Measurements from ENCODE around the gene TMEM219. TPM values are rescaled to one million over a fixed set of nuclear protein-coding genes. Genes with fewer than 3 reads are reported as not detected.

TMEM219 gene
- total RNA-seq, 4 donors from 2014 or later = 149 to 210 (median 158) TPM

DNA sequence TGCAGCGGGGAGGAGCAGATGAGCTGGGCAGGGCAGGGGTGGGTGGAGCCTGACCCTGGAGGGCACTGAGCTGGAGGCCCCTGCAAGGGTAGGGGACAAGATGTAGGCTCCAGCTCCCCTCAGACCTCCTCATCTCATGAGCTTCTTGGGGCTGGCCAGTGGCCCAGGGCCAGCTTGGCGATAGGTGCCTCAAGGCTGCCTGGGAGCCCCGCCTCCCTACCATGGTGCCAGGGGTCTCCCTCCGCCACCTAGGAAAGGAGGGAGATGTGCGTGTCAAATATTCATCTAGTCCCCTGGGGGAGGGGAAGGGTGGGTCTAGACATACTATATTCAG lies 29.7 kb downstream of the TMEM219 start:
- intact Hi-C loops (cut with DNase I; ENCODE audit: low total_unique reads) (no loop called here), in situ Hi-C loops (cut with MboI; ENCODE audit: low pct_ligation_motif_present in 1 of 4, low pct_unique_long_range_greater_than_20kb in 1 of 4, low sequenced_read_pairs in 3 of 4) (no loop called here)
- Histone ChIP-seq H3K9me3 (no peaks in the 10 kb centered on the region), H3K4me3 (no peak overlapping the region), H3K36me3 (peaks cover 0 to 17% (median 8%) of the 10 kb centered on the region in 4 donors), H3K27me3 (no peaks in the 10 kb centered on the region), H3K27ac (no peak overlapping the region), H3K4me1 (peaks cover 7 to 35% (median 20%) of the 10 kb centered on the region in 4 donors)
- 94% methylated on average over 5 of the region's 5 CpGs; no CpG with 5 or more reads in 1 of the 2 donors for WGBS, 2 donors (ENCODE audit: low coverage in 1 of 2)
- TF ChIP-seq EP300 (IDR thresholded peaks at IDR 0.05; ENCODE audit: low read depth) (no peak), POLR2A (IDR thresholded peaks at IDR 0.05) (no peak), POLR2AphosphoS5 (IDR thresholded peaks at IDR 0.05) (no peak)
- TF ChIP-seq, protein P1, sequence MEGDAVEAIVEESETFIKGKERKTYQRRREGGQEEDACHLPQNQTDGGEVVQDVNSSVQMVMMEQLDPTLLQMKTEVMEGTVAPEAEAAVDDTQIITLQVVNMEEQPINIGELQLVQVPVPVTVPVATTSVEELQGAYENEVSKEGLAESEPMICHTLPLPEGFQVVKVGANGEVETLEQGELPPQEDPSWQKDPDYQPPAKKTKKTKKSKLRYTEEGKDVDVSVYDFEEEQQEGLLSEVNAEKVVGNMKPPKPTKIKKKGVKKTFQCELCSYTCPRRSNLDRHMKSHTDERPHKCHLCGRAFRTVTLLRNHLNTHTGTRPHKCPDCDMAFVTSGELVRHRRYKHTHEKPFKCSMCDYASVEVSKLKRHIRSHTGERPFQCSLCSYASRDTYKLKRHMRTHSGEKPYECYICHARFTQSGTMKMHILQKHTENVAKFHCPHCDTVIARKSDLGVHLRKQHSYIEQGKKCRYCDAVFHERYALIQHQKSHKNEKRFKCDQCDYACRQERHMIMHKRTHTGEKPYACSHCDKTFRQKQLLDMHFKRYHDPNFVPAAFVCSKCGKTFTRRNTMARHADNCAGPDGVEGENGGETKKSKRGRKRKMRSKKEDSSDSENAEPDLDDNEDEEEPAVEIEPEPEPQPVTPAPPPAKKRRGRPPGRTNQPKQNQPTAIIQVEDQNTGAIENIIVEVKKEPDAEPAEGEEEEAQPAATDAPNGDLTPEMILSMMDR (IDR thresholded peaks at IDR 0.05) = no peak
- DNase-seq = no peak

DNA sequence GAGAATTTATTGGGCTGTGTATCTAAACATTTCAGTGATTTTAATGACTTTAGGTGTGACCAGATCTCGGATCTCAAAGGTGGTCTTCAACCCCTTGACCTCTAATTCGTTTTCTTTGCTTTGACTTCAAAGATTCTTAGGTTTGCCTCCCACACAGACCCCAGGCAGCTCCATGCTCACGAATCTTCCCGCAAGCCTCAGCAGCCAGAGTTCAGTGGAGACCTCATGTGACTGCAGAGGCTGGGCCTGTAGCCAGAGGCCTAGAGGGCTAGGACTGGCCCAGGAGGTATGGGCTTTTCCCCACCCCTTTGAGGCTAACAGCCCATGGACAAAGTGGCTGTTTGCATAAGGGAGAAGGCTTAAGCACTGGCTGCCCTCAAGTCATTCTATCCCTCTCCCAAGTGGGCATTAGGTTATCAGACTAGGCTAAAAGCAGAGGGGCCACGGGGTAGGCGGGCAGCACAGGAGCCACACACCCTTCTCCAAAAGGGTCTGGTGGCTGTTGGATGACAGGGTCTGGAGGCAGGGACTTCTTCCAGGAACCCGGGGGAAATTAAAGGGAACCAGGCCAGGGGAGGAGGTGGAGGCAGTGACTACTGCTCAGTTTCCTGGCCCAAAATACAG lies 30.6 kb downstream of the TMEM219 start:
- peaks cover 0 to 8% (median 3%) of the 10 kb centered on the region in 4 donors for H3K36me3 ChIP-seq
- intact Hi-C loops (cut with DNase I; ENCODE audit: low total_unique reads) (no loop called here), in situ Hi-C loops (cut with MboI; ENCODE audit: low pct_ligation_motif_present in 1 of 4, low pct_unique_long_range_greater_than_20kb in 1 of 4, low sequenced_read_pairs in 3 of 4) (no loop called here)
- peaks cover 11 to 44% (median 27%) of the 10 kb centered on the region in 4 donors for H3K4me1 ChIP-seq
- no peak for DNase-seq
- WGBS, 2 donors (ENCODE audit: low coverage in 1 of 2) = 60 to 62% methylated on average over 5 to 7 of the region's 7 CpGs
- no peaks in the 10 kb centered on the region for H3K27me3 ChIP-seq
- H3K27ac ChIP-seq = no peak overlapping the region
- no peak for TF ChIP-seq EP300 (IDR thresholded peaks at IDR 0.05; ENCODE audit: low read depth)
- no peak for TF ChIP-seq POLR2A (IDR thresholded peaks at IDR 0.05)
- no peak for TF ChIP-seq POLR2AphosphoS5 (IDR thresholded peaks at IDR 0.05)
- TF ChIP-seq, protein P1 (IDR thresholded peaks at IDR 0.05) = no peak
- H3K9me3 ChIP-seq = no peaks in the 10 kb centered on the region
- H3K4me3 ChIP-seq = no peak overlapping the region

DNA sequence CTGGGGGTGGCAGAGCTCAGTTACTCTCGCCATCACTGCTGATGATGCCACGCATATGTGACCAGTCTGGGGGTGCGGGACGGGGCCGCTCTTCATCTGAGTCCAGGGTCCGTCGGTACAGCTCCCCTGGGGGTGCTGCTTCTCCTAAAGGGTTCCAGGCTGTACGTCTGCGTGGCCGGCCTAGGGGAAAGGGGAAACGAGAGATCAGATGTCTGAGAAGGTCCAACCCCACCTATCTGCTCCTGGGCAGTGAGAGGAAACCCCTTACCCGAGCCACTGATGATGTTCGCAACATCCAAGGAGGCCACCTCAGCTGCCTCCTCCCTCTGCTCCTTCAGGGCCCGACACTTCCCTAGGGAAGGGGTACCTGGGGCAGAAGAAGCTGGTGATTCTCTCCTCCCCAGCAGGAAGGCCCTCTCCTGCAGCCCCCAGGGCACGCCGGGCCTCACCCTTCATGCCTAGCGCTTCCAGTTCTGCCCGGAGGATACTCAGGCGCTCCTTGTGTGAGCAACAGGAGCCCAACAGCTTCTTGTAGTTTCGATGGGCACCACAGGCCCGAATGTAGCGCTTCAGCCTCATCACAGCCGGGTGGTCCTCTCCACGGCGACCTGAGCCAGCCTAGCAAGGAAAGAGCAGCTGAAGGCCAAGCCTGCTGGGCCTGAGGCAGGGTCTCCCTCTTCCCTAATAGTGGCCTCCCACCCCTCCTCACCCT lies 31.5 kb downstream of the TMEM219 start:
- WGBS, 2 donors (ENCODE audit: low coverage in 1 of 2) = 87 to 92% methylated on average over 5 to 24 of the region's 25 CpGs
- in situ Hi-C loops (cut with MboI; ENCODE audit: low pct_ligation_motif_present in 1 of 4, low pct_unique_long_range_greater_than_20kb in 1 of 4, low sequenced_read_pairs in 3 of 4) = no loop called here
- no peaks in the 10 kb centered on the region for H3K27me3 ChIP-seq
- H3K27ac ChIP-seq = no peak overlapping the region
- H3K36me3 ChIP-seq = peaks cover 0 to 7% (median 0%) of the 10 kb centered on the region in 4 donors
- intact Hi-C loops (cut with DNase I; ENCODE audit: low total_unique reads) = no loop called here
- no peak overlapping the region for H3K4me3 ChIP-seq
- peaks cover 11 to 44% (median 27%) of the 10 kb centered on the region in 4 donors for H3K4me1 ChIP-seq
- H3K9me3 ChIP-seq = no peaks in the 10 kb centered on the region
- DNase-seq = no peak
- no peak for TF ChIP-seq POLR2AphosphoS5 (IDR thresholded peaks at IDR 0.05)
- TF ChIP-seq, protein P1 (IDR thresholded peaks at IDR 0.05) = no peak
- no peak for TF ChIP-seq EP300 (IDR thresholded peaks at IDR 0.05; ENCODE audit: low read depth)
- no peak for TF ChIP-seq POLR2A (IDR thresholded peaks at IDR 0.05)

DNA sequence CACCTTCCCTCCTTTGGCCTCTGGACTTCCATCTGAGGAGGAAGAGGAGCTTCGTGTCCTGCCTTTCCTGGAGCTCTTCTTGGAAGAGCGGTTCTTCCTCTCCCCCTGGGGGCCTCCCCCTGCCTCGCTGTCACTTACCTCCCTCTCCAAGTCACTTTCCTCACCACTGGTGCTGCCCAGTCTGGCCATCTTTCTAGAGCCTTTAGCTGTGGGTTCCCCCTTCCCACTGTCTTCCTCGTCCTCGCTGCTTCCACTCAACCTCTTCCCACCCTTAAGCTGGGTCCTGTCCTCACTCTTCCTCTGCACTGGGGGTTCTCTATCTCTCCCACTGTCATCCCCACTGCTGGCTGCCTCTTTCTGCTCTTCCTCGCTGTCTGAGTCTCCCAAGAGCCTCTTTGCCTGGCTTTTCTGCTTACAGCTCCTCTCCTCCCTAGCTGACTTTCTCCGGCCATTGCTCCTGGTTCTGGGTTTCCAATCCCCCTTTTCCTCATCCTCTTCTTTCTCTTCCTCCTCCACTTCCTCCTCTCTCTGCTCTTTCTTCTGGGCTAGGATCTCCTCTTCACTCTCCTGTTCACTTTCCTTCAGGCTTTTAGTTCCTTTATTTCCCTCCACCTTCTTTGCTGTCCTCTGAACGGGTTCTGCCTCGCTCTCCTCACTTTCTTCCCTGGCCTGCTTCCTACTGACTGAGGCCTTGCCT lies 32.2 kb downstream of the TMEM219 start:
- Histone ChIP-seq H3K27ac (peak overlapping the region; percentile 93 to 99 (median 96)), H3K27me3 (no peaks in the 10 kb centered on the region), H3K4me1 (peaks cover 11 to 43% (median 27%) of the 10 kb centered on the region in 4 donors), H3K9me3 (no peaks in the 10 kb centered on the region), H3K36me3 (peaks cover 0 to 7% (median 0%) of the 10 kb centered on the region in 4 donors), H3K4me3 (peak overlapping the region in 1 of 4 donors; percentile 66)
- TF ChIP-seq EP300 (IDR thresholded peaks at IDR 0.05; ENCODE audit: low read depth) (no peak), POLR2A (IDR thresholded peaks at IDR 0.05) (no peak), POLR2AphosphoS5 (IDR thresholded peaks at IDR 0.05) (no peak)
- TF ChIP-seq, protein P1 (IDR thresholded peaks at IDR 0.05) = no peak
- intact Hi-C loops (cut with DNase I; ENCODE audit: low total_unique reads) = no loop called here
- in situ Hi-C loops (cut with MboI; ENCODE audit: low pct_ligation_motif_present in 1 of 4, low pct_unique_long_range_greater_than_20kb in 1 of 4, low sequenced_read_pairs in 3 of 4) = no loop called here
- DNase-seq = no peak
- 88 to 89% methylated on average over 7 to 9 of the region's 9 CpGs for WGBS, 2 donors (ENCODE audit: low coverage in 1 of 2)

Data from transverse colon (tissue), 4 donors.